Nephron (organoid): ENCODE results near the gene CTNNA3.

Experiments used
- H3K27ac Mint-ChIP-seq, 3 experiments: 2 replicates each; pipeline ENCODE4 v1.8.0; 2020; ENCODE audit warnings: mixed read lengths in 3 of 3, mild to moderate bottlenecking in 2 of 3, moderate library complexity in 1 of 3
- H3K27me3 Mint-ChIP-seq: 2 replicates; pipeline ENCODE4 v1.8.0; 2021; ENCODE audit warnings: low read depth, mild to moderate bottlenecking, moderate library complexity, mixed read lengths
- H3K36me3 Mint-ChIP-seq: 2 replicates; pipeline ENCODE4 v1.8.0; 2020; ENCODE audit warnings: low read depth, mixed read lengths
- H3K4me1 Mint-ChIP-seq: 2 replicates; pipeline ENCODE4 v1.8.0; 2020; ENCODE audit warnings: mixed read lengths
- H3K4me3 Mint-ChIP-seq, 3 experiments: 2 replicates each; pipeline ENCODE4 v1.8.0; 2020; ENCODE audit warnings: mild to moderate bottlenecking in 3 of 3, mixed read lengths in 3 of 3, moderate library complexity in 2 of 3
- H3K9me3 Mint-ChIP-seq: 2 replicates; pipeline ENCODE4 v1.8.0; 2020; ENCODE audit warnings: mixed read lengths
- TF ChIP-seq, protein P1 (sequence below), 3 experiments: fragments of 200-600 bp; sonication (generic); IDR thresholded peaks; one replicate each; pipeline ENCODE4 v1.5.0; 2021; ENCODE audit warnings: antibody characterized with exemption in 3 of 3; ENCODE audit not compliant: unreplicated experiment in 3 of 3

CTNNA3 gene

DNA sequence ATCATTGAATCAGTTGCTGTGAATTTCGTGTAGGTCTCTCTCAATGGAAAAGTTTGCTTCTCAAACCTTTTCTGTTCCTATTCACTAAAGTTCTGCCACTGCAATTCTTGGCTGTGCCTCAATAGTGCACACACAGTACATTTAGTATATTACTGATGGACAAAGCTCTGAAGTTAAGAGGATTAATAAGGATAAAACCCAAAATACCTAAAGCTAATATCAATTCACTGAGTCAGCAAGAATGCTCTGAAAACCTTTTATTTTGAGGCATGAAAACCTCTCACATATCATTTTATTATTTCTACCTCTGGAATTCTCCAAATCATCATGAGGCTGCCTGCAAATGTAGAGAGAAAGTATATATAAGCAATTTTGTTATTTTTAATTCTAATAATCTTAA lies 1403.5 kb downstream of the CTNNA3 start:
- TF ChIP-seq, protein P1, sequence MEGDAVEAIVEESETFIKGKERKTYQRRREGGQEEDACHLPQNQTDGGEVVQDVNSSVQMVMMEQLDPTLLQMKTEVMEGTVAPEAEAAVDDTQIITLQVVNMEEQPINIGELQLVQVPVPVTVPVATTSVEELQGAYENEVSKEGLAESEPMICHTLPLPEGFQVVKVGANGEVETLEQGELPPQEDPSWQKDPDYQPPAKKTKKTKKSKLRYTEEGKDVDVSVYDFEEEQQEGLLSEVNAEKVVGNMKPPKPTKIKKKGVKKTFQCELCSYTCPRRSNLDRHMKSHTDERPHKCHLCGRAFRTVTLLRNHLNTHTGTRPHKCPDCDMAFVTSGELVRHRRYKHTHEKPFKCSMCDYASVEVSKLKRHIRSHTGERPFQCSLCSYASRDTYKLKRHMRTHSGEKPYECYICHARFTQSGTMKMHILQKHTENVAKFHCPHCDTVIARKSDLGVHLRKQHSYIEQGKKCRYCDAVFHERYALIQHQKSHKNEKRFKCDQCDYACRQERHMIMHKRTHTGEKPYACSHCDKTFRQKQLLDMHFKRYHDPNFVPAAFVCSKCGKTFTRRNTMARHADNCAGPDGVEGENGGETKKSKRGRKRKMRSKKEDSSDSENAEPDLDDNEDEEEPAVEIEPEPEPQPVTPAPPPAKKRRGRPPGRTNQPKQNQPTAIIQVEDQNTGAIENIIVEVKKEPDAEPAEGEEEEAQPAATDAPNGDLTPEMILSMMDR (IDR thresholded peaks at IDR 0.05; ENCODE audit: unreplicated experiment in 3 of 3) = no peak
- Mint-ChIP-seq H3K36me3 (no peaks in the 10 kb centered on the region), H3K27ac (no peak overlapping the region), H3K9me3 (no peaks in the 10 kb centered on the region), H3K4me3 (no peak overlapping the region), H3K4me1 (no peaks in the 10 kb centered on the region), H3K27me3 (no peaks in the 10 kb centered on the region)

DNA sequence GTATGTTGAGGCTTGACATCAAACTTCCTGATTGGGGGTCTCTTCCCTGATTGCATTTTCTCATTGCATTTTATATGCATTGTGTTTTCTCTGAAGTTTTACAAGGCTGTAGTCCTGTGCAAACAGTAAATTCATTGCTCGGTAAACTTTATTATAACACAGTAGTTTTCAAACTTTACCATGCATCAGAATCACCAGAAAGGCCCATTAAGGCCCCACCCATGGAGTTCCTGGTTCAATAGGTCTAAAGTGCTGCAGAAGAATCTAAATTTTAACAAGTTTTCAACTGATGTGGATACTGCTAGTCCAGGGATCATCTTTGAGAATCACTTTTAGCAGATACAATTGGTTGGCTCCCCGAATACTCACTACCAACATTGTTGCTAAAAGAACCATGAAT lies 1404.9 kb downstream of the CTNNA3 start:
- H3K27me3 Mint-ChIP-seq = no peaks in the 10 kb centered on the region
- H3K36me3 Mint-ChIP-seq = no peaks in the 10 kb centered on the region
- H3K4me1 Mint-ChIP-seq = no peaks in the 10 kb centered on the region
- TF ChIP-seq, protein P1 (IDR thresholded peaks at IDR 0.05; ENCODE audit: unreplicated experiment in 3 of 3) = no peak
- no peaks in the 10 kb centered on the region for H3K9me3 Mint-ChIP-seq
- no peak overlapping the region for H3K27ac Mint-ChIP-seq
- H3K4me3 Mint-ChIP-seq = no peak overlapping the region

DNA sequence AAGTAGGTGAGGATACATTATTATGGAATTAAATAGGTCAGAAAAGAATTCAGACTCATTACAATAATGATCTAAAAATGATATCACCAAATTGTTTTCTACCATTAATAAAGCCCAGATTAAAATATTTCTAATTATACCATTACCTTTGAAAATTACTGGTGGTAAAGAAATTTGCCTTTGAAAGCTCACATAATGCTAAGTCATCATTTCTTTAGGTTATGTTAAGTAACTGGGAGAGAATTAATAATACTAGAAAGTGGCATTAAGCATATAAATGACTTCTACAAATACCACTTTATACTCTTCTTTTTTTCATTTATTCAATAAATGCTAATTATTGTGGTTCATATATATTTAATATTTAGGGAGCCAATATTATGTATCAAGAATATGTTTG lies 1411.4 kb downstream of the CTNNA3 start:
- no peak overlapping the region for H3K27ac Mint-ChIP-seq
- H3K9me3 Mint-ChIP-seq = no peaks in the 10 kb centered on the region
- H3K36me3 Mint-ChIP-seq = no peaks in the 10 kb centered on the region
- TF ChIP-seq, protein P1 (IDR thresholded peaks at IDR 0.05; ENCODE audit: unreplicated experiment in 3 of 3) = no peak
- no peaks in the 10 kb centered on the region for H3K4me1 Mint-ChIP-seq
- H3K27me3 Mint-ChIP-seq = no peaks in the 10 kb centered on the region
- H3K4me3 Mint-ChIP-seq = no peak overlapping the region

DNA sequence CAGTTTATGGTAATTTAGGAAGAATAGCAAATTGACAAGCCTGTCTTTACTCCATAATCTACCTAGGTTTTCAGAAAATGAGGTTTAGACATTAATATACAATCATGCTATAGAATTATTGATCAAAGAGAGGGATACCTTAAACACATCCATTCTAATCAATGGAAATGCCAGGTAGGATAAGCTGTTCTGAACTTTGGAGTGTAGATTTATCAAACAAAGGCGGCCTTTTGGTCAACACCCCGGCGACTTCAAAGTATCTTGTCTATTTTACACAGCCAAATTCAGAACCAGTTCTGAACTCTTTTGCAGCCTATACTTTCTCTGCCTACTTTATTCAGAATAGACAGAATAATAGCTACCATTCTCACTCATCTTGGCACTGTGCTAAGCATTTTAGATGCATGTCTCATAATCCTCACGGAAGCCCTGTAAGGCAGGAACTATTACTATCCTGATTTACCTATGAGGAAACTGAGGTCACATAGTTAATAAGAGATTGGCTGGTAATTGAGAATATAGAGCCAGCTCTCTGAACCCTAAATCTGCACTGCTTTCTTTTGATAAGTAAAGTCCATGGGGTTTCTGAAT lies 1412.0 kb downstream of the CTNNA3 start:
- Mint-ChIP-seq H3K4me3 (no peak overlapping the region), H3K9me3 (no peaks in the 10 kb centered on the region), H3K36me3 (no peaks in the 10 kb centered on the region), H3K27me3 (no peaks in the 10 kb centered on the region), H3K27ac (no peak overlapping the region), H3K4me1 (no peaks in the 10 kb centered on the region)
- TF ChIP-seq, protein P1 (IDR thresholded peaks at IDR 0.05; ENCODE audit: unreplicated experiment in 3 of 3) = no peak

DNA sequence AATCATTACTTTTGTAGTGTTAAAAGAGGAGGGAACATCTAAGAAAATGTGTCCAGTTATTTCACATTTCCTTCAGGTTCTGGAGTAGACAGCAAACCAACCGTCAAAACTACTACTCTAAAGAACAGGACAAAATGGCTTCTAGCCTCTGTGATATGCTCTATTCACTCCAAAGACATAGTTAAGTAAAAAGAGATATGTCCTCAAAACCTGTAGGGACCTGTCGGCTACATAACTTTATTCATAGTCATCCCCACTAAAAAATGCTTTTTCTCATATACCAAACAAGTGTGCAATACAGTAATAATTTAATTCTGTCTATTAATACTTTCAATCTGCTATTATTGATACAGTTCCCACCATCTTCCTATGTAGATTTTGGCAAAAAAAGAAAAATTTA lies 1412.9 kb downstream of the CTNNA3 start:
- Mint-ChIP-seq H3K27ac (no peak overlapping the region), H3K36me3 (no peaks in the 10 kb centered on the region), H3K27me3 (no peaks in the 10 kb centered on the region), H3K4me3 (no peak overlapping the region), H3K9me3 (no peaks in the 10 kb centered on the region), H3K4me1 (no peaks in the 10 kb centered on the region)
- TF ChIP-seq, protein P1 (IDR thresholded peaks at IDR 0.05; ENCODE audit: unreplicated experiment in 3 of 3) = no peak

DNA sequence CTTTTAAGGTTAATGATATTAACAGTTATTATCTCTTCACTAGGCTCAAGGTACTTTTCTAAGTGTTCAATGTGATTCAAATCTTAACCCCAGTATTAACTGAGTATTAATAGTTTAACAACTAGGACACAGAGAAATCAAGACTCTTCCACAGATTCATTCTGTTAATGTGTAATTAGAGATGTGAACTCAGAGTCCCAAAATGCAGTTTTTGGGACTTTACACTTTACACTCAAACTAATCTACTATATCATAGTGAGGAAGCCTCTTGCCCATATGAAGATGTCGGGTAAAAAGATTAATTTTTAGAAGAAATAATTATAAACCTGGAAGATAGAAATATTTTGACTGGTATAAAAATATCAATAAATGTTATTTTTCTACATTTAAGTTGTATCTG lies 1414.7 kb downstream of the CTNNA3 start:
- Mint-ChIP-seq H3K27ac (no peak overlapping the region), H3K9me3 (no peaks in the 10 kb centered on the region), H3K4me3 (no peak overlapping the region), H3K36me3 (no peaks in the 10 kb centered on the region), H3K4me1 (no peaks in the 10 kb centered on the region), H3K27me3 (no peaks in the 10 kb centered on the region)
- TF ChIP-seq, protein P1 (IDR thresholded peaks at IDR 0.05; ENCODE audit: unreplicated experiment in 3 of 3) = no peak
